BLaER1 treated with 17β-estradiol and CSF1 and Interleukin-3, amounts not matched to agents 10 nM and 100 nM (cell line): Measurements from ENCODE around the gene CCL5.

Experiments used
- H3K27ac ChIP-seq, 11 experiments: shearing (Covaris generic); formaldehyde crosslinking; 2 replicates each; pipeline ENCODE4 v1.8.1; 2022
- H3K27me3 ChIP-seq, 11 experiments: shearing (Covaris generic); formaldehyde crosslinking; 2 replicates each; pipeline ENCODE4 v1.8.1; 2022
- H3K36me3 ChIP-seq, 11 experiments: shearing (Covaris generic); formaldehyde crosslinking; 2 replicates each; pipeline ENCODE4 v1.8.1; 2022
- H3K4me1 ChIP-seq, 10 experiments: shearing (Covaris generic); formaldehyde crosslinking; 2 replicates each; pipeline ENCODE4 v1.8.1; 2022
- H3K4me2 ChIP-seq, 11 experiments: shearing (Covaris generic); formaldehyde crosslinking; 2 replicates each; pipeline ENCODE4 v1.8.1; 2022
- H3K4me3 ChIP-seq, 10 experiments: shearing (Covaris generic); formaldehyde crosslinking; 2 replicates each; pipeline ENCODE4 v1.8.1; 2022
- H3K9ac ChIP-seq, 11 experiments: shearing (Covaris generic); formaldehyde crosslinking; 2 replicates each; pipeline ENCODE4 v1.8.1; 2022
- H3K9me3 ChIP-seq, 11 experiments: shearing (Covaris generic); formaldehyde crosslinking; replicated peaks in 1 of 11; 2 replicates each; pipeline ENCODE4 v1.8.1; 2022
- H4K20me1 ChIP-seq, 11 experiments: shearing (Covaris generic); formaldehyde crosslinking; 2 replicates each; pipeline ENCODE4 v1.8.1; 2022
- Cebpa-rat ChIP-seq, 11 experiments: shearing (Covaris generic); IDR thresholded peaks; 2 replicates each; pipeline ENCODE4 v1.8.1; 2022

The CCL5 gene

DNA sequence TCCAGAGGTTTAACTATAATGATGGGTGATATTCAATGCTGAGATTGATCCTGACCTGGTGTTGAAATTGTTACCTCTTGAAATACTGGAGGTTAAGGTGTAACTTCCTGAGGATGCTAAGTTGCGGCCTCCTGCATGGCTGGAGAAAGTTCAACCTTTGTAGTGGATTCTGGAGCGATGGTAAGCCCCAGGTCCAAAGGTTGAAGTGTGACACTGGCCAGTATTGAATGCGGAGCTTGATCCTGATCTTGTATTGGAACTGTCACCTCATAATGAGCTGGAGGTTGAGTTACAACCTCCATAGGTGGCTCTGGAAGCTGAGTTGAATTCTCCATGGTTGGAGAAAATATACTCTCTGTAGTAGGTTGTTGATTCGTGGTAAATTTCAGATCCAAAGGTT, 33.4 kb upstream of the CCL5 start:
- TF ChIP-seq Cebpa-rat (IDR thresholded peaks at IDR 0.05), result no peak
- peaks cover 2 to 9% (median 4%) of the 10 kb centered on the region in 10 experiments; a peak in 15 of 20 replicates for H3K4me1 ChIP-seq

DNA sequence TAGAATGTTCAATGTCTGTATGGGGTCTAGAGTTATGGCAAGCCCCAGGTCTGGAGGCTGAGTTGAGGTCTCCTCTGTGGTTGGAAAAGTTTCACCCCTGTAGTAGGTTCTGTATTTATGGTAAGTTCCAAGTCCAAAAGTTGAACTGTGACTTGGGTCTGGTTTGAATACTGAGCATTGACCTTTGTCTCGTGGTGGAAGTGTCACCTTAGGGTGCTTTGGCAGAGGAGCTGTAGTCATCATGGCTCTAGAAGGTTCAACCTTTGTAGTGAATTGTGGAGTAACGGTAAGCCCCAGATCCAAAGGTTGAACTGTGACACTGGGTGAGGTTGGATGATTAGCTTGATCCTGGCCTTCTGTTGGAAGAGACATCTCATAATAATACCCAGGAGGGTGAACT, 32.8 kb upstream of the CCL5 start:
- Histone ChIP-seq H3K9me3 (peaks cover 0 to 14% (median 3%) of the 10 kb centered on the region in 11 experiments; a peak in 7 of 22 replicates), H3K36me3 (peaks cover 0 to 3% (median 0%) of the 10 kb centered on the region in 11 experiments; a peak in 1 of 22 replicates), H3K27ac (no peak overlapping the region), H3K27me3 (no peaks in the 10 kb centered on the region), H3K4me2 (no peak overlapping the region), H3K4me3 (no peak overlapping the region), H3K4me1 (peaks cover 0 to 5% (median 0%) of the 10 kb centered on the region in 10 experiments; a peak in 1 of 20 replicates), H3K9ac (no peak overlapping the region), H4K20me1 (no peaks in the 10 kb centered on the region)
- TF ChIP-seq Cebpa-rat (IDR thresholded peaks at IDR 0.05), result no peak

More for the DNA sequence above, 33.4 kb upstream of the CCL5 start:
- Histone ChIP-seq H3K9ac (no peak overlapping the region), H3K27me3 (no peaks in the 10 kb centered on the region), H3K4me3 (no peak overlapping the region), H4K20me1 (no peaks in the 10 kb centered on the region), H3K4me2 (no peak overlapping the region), H3K27ac (no peak overlapping the region), H3K36me3 (peaks cover 0 to 3% (median 0%) of the 10 kb centered on the region in 11 experiments; a peak in 1 of 22 replicates), H3K9me3 (peaks cover 0 to 17% (median 3%) of the 10 kb centered on the region in 11 experiments; a peak in 7 of 22 replicates)

DNA sequence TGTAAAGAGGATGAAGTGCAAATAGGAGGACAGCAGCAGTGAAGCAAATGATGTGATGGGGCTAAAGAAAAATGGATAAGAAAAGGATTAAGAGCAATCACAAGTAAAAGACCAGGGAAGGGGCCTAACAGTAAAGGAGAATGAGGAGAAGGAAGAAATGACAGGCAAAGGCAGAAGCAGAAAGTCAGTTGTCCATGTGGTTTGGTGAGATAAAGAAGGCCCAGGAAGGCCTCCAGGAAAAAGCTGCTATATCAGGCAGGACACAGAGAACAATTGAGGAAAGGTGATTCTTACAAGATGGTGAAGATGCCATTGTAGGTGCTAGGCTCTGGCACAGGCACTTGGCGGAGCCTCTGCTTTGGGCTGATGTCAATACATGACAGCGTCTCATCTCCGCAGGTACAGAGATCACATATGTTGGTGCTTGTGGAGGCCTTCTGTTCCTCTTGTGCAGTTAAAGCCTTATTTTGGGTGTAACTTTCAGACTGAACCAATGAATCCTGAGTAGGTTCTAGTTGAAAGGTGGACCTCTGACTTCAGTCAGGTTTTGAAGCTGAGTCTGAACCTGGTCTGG, 32.3 kb upstream of the CCL5 start:
- Histone ChIP-seq H3K36me3 (no peaks in the 10 kb centered on the region), H3K27me3 (no peaks in the 10 kb centered on the region), H3K4me3 (no peak overlapping the region), H3K9ac (no peak overlapping the region), H3K9me3 (peaks cover 0 to 9% (median 0%) of the 10 kb centered on the region in 11 experiments; a peak in 4 of 22 replicates), H4K20me1 (no peaks in the 10 kb centered on the region), H3K4me1 (peaks cover 0 to 5% (median 0%) of the 10 kb centered on the region in 10 experiments; a peak in 1 of 20 replicates), H3K27ac (no peak overlapping the region), H3K4me2 (no peak overlapping the region)
- TF ChIP-seq Cebpa-rat (IDR thresholded peaks at IDR 0.05), result no peak

- Histone ChIP-seq H3K9me3 (peaks cover 0 to 5% (median 0%) of the 10 kb centered on the region in 11 experiments; a peak in 1 of 22 replicates), H3K9ac (no peak overlapping the region), H3K27me3 (no peaks in the 10 kb centered on the region), H4K20me1 (no peaks in the 10 kb centered on the region), H3K4me2 (no peak overlapping the region), H3K4me1 (no peaks in the 10 kb centered on the region), H3K36me3 (no peaks in the 10 kb centered on the region), H3K4me3 (no peak overlapping the region), H3K27ac (no peak overlapping the region)
- no peak for TF ChIP-seq Cebpa-rat (IDR thresholded peaks at IDR 0.05)
Observed at GRCh38 chr17:35909408-35909807, 29.2 kb upstream of the CCL5 start.

GRCh38 chr17:35907691-35908090, 27.5 kb upstream of the CCL5 start:
- no peaks in the 10 kb centered on the region for H4K20me1 ChIP-seq
- no peak overlapping the region for H3K4me3 ChIP-seq
- no peak overlapping the region for H3K27ac ChIP-seq
- no peak for TF ChIP-seq Cebpa-rat (IDR thresholded peaks at IDR 0.05)
- H3K9ac ChIP-seq, result no peak overlapping the region
- H3K4me1 ChIP-seq, result no peaks in the 10 kb centered on the region
- H3K27me3 ChIP-seq, result no peaks in the 10 kb centered on the region
- H3K9me3 ChIP-seq, result no peaks in the 10 kb centered on the region
- no peak overlapping the region for H3K4me2 ChIP-seq
- no peaks in the 10 kb centered on the region for H3K36me3 ChIP-seq

DNA sequence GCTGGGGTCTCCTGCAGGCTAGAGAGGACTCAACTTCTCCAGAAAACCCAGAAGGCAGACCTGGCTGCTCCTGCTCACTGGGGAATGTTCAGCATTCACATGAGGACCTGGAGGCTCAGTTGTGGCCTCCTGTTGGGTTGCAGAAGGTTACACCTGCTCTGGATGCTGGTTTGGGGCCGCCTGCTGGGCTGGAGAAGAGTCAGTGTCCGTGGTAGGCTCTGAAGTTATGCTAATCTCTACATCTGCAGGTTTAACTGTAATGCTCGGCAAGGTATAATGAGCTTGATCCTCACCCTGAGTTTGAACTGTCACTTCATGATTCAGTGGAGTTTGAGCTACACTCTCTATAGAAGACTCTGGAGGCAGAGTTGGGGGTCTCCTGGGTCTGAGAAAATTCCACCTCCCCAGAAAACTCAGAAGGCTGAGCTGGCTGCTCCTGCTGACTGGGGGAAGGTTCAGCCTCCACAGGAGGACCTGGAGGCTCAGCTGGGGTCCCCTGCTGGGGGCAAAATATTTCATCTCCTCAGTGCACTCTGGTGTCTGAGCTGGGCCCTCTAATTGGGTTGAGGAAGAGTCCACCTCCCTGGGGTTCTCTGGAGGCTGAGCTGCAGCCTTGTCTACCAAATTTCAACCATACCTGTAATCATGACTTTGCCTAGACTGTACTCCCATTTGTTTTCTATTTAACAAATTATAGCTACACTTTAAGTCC, 26.9 kb upstream of the CCL5 start:
- H3K36me3 ChIP-seq, result no peaks in the 10 kb centered on the region
- no peak overlapping the region for H3K9ac ChIP-seq
- no peaks in the 10 kb centered on the region for H4K20me1 ChIP-seq
- H3K4me2 ChIP-seq, result no peak overlapping the region
- TF ChIP-seq Cebpa-rat (IDR thresholded peaks at IDR 0.05), result no peak
- H3K27ac ChIP-seq, result no peak overlapping the region
- no peak overlapping the region for H3K4me3 ChIP-seq
- H3K4me1 ChIP-seq, result no peaks in the 10 kb centered on the region
- H3K9me3 ChIP-seq, result no peaks in the 10 kb centered on the region
- H3K27me3 ChIP-seq, result no peaks in the 10 kb centered on the region

DNA sequence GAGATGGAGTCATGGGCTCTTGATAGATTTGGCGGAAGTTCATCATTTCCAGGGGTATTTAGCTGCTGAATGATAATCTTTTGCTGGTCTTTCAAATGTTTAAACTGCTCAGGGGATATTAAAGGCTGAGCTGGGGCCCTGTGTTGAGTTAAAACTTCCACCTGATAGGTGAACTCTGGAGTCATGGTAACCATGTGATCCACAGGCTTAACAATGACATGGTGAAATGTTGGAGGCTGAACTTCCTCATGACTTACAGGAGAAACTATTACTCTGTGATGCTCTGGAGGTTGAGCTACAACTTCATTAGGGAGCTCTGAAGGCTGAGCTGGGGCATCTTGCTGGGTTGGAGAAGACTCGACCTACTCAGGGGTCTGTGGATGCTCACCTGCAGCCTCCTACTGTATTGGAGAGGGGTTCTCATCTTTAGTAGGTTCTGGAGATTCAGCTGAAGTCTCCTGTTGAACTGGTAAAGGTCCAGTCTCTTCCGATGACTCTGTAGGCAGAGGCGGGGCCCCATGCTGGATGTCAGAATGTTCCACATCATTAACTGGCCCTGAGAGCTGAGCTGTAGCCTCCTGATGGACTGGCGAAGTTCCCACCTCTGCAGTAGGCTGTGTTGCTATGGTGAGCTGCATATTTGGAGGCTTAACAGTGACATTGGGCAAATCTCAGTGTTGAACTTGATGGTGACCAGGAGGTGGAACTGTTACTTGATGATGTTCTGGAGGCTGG, 26.2 kb upstream of the CCL5 start:
- no peak for TF ChIP-seq Cebpa-rat (IDR thresholded peaks at IDR 0.05)

GRCh38 chr17:35903451-35903850, 23.3 kb upstream of the CCL5 start:
- Histone ChIP-seq H3K36me3 (no peaks in the 10 kb centered on the region), H3K27me3 (no peaks in the 10 kb centered on the region), H3K9me3 (no peaks in the 10 kb centered on the region), H4K20me1 (no peaks in the 10 kb centered on the region), H3K4me3 (no peak overlapping the region), H3K4me2 (no peak overlapping the region), H3K4me1 (peaks cover 7 to 28% (median 12%) of the 10 kb centered on the region in 10 experiments), H3K9ac (no peak overlapping the region), H3K27ac (no peak overlapping the region)
- TF ChIP-seq Cebpa-rat (IDR thresholded peaks at IDR 0.05), result no peak

More for the DNA sequence above, 26.2 kb upstream of the CCL5 start:
- H3K4me3 ChIP-seq, result no peak overlapping the region
- H4K20me1 ChIP-seq, result no peaks in the 10 kb centered on the region
- no peak overlapping the region for H3K9ac ChIP-seq
- H3K36me3 ChIP-seq, result no peaks in the 10 kb centered on the region
- no peaks in the 10 kb centered on the region for H3K4me1 ChIP-seq
- no peaks in the 10 kb centered on the region for H3K27me3 ChIP-seq
- H3K27ac ChIP-seq, result no peak overlapping the region
- no peak overlapping the region for H3K4me2 ChIP-seq
- H3K9me3 ChIP-seq, result no peaks in the 10 kb centered on the region

GRCh38 chr17:35901631-35902175, 21.5 kb upstream of the CCL5 start:
- Histone ChIP-seq H3K9me3 (no peaks in the 10 kb centered on the region), H3K9ac (no peak overlapping the region), H4K20me1 (no peaks in the 10 kb centered on the region), H3K4me2 (no peak overlapping the region), H3K4me1 (peaks cover 9 to 45% (median 23%) of the 10 kb centered on the region in 10 experiments), H3K27ac (no peak overlapping the region), H3K36me3 (no peaks in the 10 kb centered on the region), H3K4me3 (no peak overlapping the region), H3K27me3 (no peaks in the 10 kb centered on the region)
- TF ChIP-seq Cebpa-rat (IDR thresholded peaks at IDR 0.05), result no peak
